ENCODE data around the gene RHOV.

Gene RHOV

GRCh38 chr15:40853241-40853890, 20.7 kb downstream of the RHOV start:
- H3K4me3 ChIP-seq (ENCODE audit: low read length), result no peak overlapping the region
- no peak for TF ChIP-seq ZNF274 (IDR thresholded peaks at IDR 0.05; ENCODE audit: low read depth, low read length)

DNA sequence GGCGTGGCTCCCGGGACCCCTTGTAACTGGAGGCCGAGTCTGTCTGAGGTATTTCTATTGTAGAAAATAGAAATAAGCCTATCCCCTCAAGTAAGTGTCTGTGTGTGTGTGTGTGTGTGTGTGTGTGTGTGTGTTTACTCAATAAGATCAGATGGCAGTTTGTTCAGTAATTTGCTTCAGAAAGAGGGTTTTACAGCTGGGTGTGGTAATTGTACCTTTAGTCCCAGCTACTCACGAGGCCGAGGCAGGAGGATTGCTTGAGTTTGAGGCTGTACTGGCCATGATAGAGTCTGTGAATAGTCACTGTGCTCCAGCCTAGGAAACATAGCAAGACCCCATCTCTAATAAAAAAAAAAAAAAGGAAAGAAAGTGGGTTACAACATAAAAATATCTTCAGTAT, 21.5 kb downstream of the RHOV start:
- no peak overlapping the region for H3K4me3 ChIP-seq (ENCODE audit: low read length)
- no peak for TF ChIP-seq ZNF274 (IDR thresholded peaks at IDR 0.05; ENCODE audit: low read depth, low read length)

DNA sequence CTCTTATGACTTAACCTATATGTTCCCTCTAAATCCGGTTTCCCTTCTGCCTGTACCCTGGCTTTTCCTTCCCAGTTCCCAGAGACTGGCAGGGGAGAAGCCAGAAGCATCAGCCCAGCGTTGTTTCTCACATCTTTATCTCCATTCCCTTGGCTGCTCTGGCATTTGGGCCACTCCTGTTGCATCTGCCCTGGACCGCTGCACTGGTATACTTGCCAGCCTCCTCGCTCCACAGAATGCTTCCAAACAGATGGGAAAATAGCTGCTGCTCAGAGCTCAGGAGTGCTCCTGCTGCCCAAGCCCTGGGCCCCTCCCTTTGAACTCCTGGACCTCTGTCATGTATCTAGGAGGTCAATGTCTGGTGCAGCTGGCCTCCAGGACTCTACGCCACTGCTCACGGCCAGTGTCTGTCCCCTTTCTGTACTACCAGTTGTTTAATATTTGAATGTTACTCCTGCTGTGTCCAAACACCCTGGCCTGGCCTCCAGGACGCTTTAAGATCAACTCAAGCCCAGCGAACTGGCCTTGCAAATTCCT, 23.4 kb downstream of the RHOV start:
- H3K4me3 ChIP-seq (ENCODE audit: low read length), result no peak overlapping the region
- TF ChIP-seq ZNF274 (IDR thresholded peaks at IDR 0.05; ENCODE audit: low read depth, low read length), result no peak

DNA sequence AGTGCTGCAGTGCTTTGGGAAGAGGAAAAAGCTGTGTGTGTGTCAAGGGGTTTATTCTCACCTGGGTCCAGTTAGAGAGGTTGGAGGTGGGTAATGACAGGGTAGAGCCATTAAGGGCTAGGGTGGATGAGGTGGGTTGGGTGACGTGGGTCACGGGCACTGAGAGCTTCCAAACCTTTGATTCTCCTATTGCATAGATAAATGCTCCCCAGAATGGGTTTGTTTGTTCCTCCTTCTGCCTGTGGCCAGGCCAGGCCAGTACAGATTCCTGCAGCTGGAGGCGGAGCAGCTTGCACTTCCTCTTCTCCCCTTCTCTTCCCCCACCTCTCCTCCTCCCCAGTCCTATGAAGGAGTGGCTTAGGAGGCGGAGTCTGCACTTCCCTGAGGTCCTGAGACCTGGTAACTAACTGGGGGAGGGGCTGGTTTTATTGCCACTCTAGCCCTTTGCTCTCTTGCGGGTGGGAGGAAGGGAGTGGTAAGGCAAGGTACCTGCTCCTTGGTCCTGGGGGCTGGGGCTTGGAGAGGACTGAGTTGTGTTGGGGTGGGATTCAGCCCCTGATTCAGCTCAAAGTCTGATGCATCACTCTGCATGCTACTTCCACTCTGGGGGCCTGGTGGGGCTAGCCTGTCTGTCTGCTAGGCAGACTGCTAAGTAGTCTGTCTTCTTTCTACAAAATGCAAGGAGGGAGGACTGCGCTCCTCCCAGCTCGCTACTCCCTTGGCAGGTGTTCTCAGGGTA, 26.6 kb downstream of the RHOV start:
- H3K4me3 ChIP-seq (ENCODE audit: low read length), result no peak overlapping the region; the same call in 1 of the 2 replicates
- no peak for TF ChIP-seq ZNF274 (IDR thresholded peaks at IDR 0.05; ENCODE audit: low read depth, low read length)

DNA sequence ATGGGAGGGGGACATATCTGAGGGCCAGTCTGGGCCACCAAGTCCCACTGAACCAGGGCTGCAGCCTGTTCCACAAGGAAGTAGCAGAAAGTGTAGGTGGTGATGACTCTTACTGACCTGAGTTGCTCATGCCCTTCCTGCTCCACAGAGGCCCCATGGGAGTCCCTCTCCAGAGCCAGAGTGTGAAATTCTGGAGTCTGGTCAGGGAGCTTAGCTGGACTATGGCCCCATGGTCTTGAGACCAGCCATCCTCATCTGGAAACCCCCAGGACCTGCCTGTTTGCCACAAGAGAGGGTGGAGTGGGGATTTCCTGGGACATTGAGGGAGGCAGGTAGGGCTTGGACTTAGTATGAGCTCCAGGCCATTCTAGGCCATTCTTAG, 27.2 kb downstream of the RHOV start:
- TF ChIP-seq ZNF274 (IDR thresholded peaks at IDR 0.05; ENCODE audit: low read depth, low read length), result no peak
- H3K4me3 ChIP-seq (ENCODE audit: low read length), result no peak overlapping the region; the same call in 1 of the 2 replicates

DNA sequence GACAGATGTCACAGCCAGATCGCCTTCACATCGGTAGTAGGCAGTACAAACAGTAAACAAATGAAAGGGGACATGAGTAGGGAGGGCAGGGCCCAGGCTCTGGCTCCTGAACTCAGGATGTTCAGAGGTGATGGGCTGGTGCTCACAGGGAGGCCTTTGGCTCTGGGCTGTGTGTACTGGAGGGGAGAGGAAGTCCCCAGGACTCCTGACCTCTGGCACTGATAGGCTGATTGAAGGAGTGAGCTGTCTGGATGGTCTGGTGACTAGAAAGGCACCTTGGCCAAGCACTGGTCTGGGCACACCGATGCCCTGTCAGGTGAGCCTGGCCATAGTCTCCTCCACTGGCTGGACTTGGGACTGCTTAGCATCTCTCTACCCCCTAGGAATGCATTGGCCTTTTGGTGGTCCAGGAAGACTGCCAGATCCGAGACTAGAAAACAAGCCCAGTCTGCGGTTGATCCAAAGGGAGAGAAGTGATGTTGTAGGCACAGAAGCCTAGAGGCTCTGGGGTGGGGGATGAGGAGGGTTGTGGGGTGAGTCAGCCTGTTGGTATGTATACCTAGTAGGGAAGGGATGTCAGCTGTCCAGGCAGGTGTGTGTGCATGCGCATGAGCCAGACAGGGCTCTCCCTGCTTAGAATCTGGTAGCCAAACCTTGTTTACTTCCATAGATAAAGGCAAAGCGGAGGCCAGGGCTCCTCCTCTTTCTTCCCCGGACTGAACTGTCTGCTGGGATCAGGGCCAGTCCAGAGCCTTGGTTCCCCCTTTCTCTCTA, 28.3 kb downstream of the RHOV start:
- no peak overlapping the region for H3K4me3 ChIP-seq (ENCODE audit: low read length)
- no peak for TF ChIP-seq ZNF274 (IDR thresholded peaks at IDR 0.05; ENCODE audit: low read depth, low read length)

- H3K4me3 ChIP-seq (ENCODE audit: low read length), result peak overlapping the region; percentile 61; the same call in 1 of the 2 replicates
Measured at GRCh38 chr15:40845036-40845435, 29.0 kb downstream of the RHOV start.

GRCh38 chr15:40844696-40845030, 29.4 kb downstream of the RHOV start:
- no peak for TF ChIP-seq ZNF274 (IDR thresholded peaks at IDR 0.05; ENCODE audit: low read depth, low read length)
- peak overlapping the region; percentile 61; the same call in 1 of the 2 replicates for H3K4me3 ChIP-seq (ENCODE audit: low read length)

More at GRCh38 chr15:40845036-40845435, 29.0 kb downstream of the RHOV start:
- TF ChIP-seq ZNF274 (IDR thresholded peaks at IDR 0.05; ENCODE audit: low read depth, low read length), result no peak

- H3K4me3 ChIP-seq (ENCODE audit: low read length), result peak within 1 kb of the TSS; percentile 61
- TF ChIP-seq ZNF274 (IDR thresholded peaks at IDR 0.05; ENCODE audit: low read depth, low read length), result no peak
Measured at GRCh38 chr15:40843885-40844695, 29.9 kb downstream of the RHOV start, which contains the start of gene SPINT1. Gene SPINT1, plus strand, starts transcription at chr15:40844048. Its CDS starts 507 bp downstream, at chr15:40844555.

DNA sequence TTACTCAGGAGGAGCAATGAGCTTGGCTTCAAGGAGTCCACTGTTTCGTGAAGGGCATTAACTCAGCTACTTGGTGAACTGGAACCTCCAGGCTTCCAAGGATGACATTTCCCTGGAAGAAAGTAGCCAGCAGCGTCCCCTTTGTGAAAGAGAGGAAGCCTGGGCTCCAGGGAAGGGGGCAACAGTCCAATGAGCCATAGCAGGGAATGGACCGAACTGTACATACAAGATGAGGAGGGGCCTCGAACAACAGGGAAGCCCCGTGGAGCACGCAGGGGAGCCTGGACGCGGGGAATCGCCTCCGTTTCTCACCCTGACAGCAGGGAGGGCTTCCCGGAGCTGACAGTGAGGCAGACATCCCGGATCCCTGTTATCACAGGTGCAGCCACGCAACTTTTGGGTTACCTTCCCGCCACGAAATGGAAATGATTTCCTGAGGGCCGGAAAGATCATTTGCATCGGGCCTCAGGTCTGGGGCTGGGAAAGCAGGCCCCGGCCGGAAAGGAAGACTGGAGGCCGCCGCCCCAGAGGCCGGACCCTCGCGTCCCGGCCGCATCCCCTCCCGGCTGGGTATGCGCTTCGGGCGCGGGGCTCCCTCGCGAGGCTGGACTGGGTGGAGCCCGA, 30.7 kb downstream of the RHOV start:
- TF ChIP-seq ZNF274 (IDR thresholded peaks at IDR 0.05; ENCODE audit: low read depth, low read length), result no peak
- H3K4me3 ChIP-seq (ENCODE audit: low read length), result peak overlapping the region; percentile 61; the same call in 1 of the 2 replicates

- no peak overlapping the region for H3K4me3 ChIP-seq (ENCODE audit: low read length)
- TF ChIP-seq ZNF274 (IDR thresholded peaks at IDR 0.05; ENCODE audit: low read depth, low read length), result no peak
Measured at GRCh38 chr15:40841741-40842140, 32.3 kb downstream of the RHOV start.

GRCh38 chr15:40838756-40839155, 35.3 kb downstream of the RHOV start:
- no peak for TF ChIP-seq ZNF274 (IDR thresholded peaks at IDR 0.05; ENCODE audit: low read depth, low read length)
- no peak overlapping the region for H3K4me3 ChIP-seq (ENCODE audit: low read length)

DNA sequence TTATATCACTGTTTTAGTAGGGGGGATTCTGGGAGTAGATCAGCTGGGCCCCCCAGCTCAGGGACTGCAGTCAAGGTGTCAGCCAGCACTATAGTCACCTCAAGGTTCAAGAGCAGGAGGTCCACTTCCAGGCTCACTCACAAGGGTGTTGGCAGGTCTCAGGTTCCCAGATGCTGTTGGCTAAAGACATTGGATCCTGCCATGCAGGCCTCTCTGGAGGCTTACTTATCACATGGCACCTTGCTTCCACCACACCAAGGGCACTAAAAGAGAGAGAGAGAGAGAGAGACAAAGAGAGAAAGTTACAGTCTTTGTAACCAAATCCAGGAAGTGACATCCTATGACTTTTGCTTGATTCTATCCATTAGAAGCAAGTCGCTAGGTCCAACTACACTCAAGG, 38.0 kb downstream of the RHOV start:
- no peak overlapping the region for H3K4me3 ChIP-seq (ENCODE audit: low read length)
- TF ChIP-seq ZNF274 (IDR thresholded peaks at IDR 0.05; ENCODE audit: low read depth, low read length), result no peak

Data from GM08714 (cell line).